ENCODE data around the gene TYK2.
A peak's percentile ranks its signal among the peaks of the same experiment; 100 is the strongest.
"Not testable (repeated sequence)": the region's sequence is repeated elsewhere in the genome, so short reads cannot be mapped to it uniquely, and the experiment has no call there.

Gene TYK2

GRCh38 chr19:10380313-10381102 is at the start of gene TYK2:
TYK2 (minus strand) TSS chr19:10380572; CDS start chr19:10378406, 2,166 bp downstream.
- peak; percentile 98 to 100 for DNase-seq

- DNase-seq = no peak
These were observed 48.6 kb upstream of the TYK2 start for GRCh38 chr19:10428996-10429381.

- DNase-seq = no peak
These were observed 46.8 kb upstream of the TYK2 start for GRCh38 chr19:10427169-10427568.

GRCh38 chr19:10424011-10424637 is 43.8 kb upstream of the TYK2 start:
- DNase-seq = peak; percentile 71 to 88

- DNase-seq = peak in 1 of 2 experiments; percentile 35
These were observed 42.5 kb upstream of the TYK2 start for GRCh38 chr19:10422846-10423245.

GRCh38 chr19:10422046-10422461 is 41.7 kb upstream of the TYK2 start:
- DNase-seq = no peak

- no peak for DNase-seq
These were observed 41.1 kb upstream of the TYK2 start for GRCh38 chr19:10421240-10422045.

- peak in 1 of 2 experiments; percentile 64 for DNase-seq
These were observed 40.3 kb upstream of the TYK2 start, which contains the start of gene PDE4A for GRCh38 chr19:10420444-10421239. PDE4A (plus strand) TSS chr19:10420538; CDS start chr19:10420765, 227 bp downstream.

- peak; percentile 95 to 98 for DNase-seq
These were observed 39.5 kb upstream of the TYK2 start for GRCh38 chr19:10419646-10420443.

- DNase-seq = peak in 1 of 2 experiments; percentile 74
These were observed 38.9 kb upstream of the TYK2 start for GRCh38 chr19:10419200-10419645.

- DNase-seq = peak; percentile 45 to 46
These were observed 38.3 kb upstream of the TYK2 start for GRCh38 chr19:10418485-10419199.

GRCh38 chr19:10418235-10418484 is 37.8 kb upstream of the TYK2 start:
- DNase-seq = peak in 1 of 2 experiments; percentile 52

- DNase-seq = peak; percentile 51 to 64
These were observed 37.3 kb upstream of the TYK2 start for GRCh38 chr19:10417541-10418234.

GRCh38 chr19:10416380-10417257 is 36.2 kb upstream of the TYK2 start:
- DNase-seq = peak; percentile 85 to 97

GRCh38 chr19:10416083-10416379 is 35.7 kb upstream of the TYK2 start:
- no peak for DNase-seq

- DNase-seq = no peak
These were observed 32.0 kb upstream of the TYK2 start for GRCh38 chr19:10412257-10412977.

- not testable (repeated sequence) for DNase-seq
These were observed 30.9 kb upstream of the TYK2 start for GRCh38 chr19:10411224-10411623.

- DNase-seq = no peak
These were observed 28.3 kb upstream of the TYK2 start for GRCh38 chr19:10408511-10409283.

Measured in NCI-H446 (cell line).